Inflammatory macrophage treated with lipopolysaccharide for 4 hours (primary cell): ENCODE measurements around the gene HSPG2.

Source experiments
- DNase-seq: peaks from one replicate; pipeline ENCODE4 v3.0.0-alpha.2; 2020

Gene HSPG2

GRCh38 chr1:21878009-21878773 lies 58.9 kb downstream of the HSPG2 start:
- DNase-seq: no peak

GRCh38 chr1:21876267-21876666 lies 60.8 kb downstream of the HSPG2 start:
- DNase-seq: no peak

DNA sequence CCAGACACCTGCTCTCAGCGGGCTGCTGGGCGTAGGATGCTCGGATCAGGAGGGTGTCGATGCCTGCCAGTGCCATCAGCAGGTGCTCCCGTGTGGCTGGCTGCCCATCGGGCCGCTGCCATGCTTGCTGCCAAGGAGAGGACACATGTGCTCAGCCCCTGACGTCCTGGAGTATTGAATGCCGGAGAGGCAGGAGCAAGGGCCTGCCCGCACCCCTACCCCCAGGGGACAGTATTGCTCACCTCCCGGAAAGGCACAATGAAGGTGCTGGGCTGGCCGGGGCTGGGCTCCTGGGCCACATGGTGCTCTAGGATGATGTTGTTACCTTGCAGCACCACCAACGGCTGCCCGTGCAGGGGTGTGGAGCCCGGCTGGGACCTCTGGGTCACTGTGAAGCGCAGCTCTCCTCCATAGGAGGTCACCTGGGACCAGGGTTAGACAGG lies 61.5 kb downstream of the HSPG2 start:
- no peak for DNase-seq

- DNase-seq: no peak
Measured at GRCh38 chr1:21874778-21875547, 62.1 kb downstream of the HSPG2 start.

- no peak for DNase-seq
Measured at GRCh38 chr1:21874328-21874727, 62.8 kb downstream of the HSPG2 start.

- DNase-seq: no peak
Measured at GRCh38 chr1:21873761-21874160, 63.3 kb downstream of the HSPG2 start.

GRCh38 chr1:21873174-21873573 lies 63.9 kb downstream of the HSPG2 start:
- DNase-seq: no peak

- DNase-seq: no peak
Measured at GRCh38 chr1:21872445-21873079, 64.5 kb downstream of the HSPG2 start.

GRCh38 chr1:21871943-21872342 lies 65.2 kb downstream of the HSPG2 start:
- DNase-seq: no peak

DNA sequence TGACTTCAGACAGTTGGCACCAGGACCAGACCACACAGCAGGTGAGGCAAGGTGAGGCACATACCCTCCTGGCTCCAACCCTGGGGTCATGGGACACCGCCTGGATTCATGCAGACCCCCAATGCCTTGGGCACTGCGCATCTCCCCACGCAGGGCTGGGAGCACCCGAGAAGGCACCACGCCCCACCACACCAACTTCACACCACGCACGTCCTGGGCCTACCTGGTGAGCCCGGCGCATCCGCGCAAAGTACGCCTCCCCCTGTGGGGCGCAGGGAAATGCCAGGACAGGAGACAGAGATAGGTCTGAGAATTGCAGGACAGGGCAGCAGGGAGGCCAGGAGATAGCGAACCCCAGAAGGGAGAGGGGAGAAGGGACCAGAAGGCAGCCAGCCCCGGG lies 66.5 kb downstream of the HSPG2 start:
- DNase-seq: no peak

GRCh38 chr1:21869620-21870121 lies 67.4 kb downstream of the HSPG2 start:
- no peak for DNase-seq

- DNase-seq: no peak
Measured at GRCh38 chr1:21868941-21869454, 68.1 kb downstream of the HSPG2 start.

GRCh38 chr1:21868482-21868881 lies 68.6 kb downstream of the HSPG2 start:
- DNase-seq: no peak

DNA sequence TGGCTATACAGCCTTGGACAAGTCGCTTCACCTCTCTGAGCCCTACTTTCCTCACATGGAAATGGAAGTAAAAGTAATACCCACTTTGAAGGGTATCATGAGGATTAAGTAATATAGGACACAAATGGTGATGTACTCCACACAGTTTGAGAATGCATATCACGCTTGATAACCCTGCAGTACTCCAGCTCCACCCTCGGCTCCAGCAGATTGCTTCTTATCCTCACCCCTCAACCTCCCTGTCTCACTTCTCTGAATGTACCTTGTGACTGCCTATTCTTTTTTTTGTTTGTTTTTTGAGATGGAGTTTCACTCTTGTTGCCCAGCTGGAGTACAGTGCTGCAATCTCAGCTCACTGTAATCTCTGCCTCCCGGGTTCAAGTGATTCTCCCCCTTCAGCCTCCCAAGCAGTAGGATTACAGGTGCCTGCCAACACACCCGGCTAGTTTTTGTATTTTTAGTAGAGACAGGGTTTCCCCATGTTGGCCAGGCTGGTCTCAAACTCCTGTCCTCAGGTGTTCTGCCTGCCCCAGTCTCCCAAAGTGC lies 69.6 kb downstream of the HSPG2 start:
- DNase-seq: no peak

GRCh38 chr1:21866707-21867043 lies 70.4 kb downstream of the HSPG2 start:
- DNase-seq: no peak

DNA sequence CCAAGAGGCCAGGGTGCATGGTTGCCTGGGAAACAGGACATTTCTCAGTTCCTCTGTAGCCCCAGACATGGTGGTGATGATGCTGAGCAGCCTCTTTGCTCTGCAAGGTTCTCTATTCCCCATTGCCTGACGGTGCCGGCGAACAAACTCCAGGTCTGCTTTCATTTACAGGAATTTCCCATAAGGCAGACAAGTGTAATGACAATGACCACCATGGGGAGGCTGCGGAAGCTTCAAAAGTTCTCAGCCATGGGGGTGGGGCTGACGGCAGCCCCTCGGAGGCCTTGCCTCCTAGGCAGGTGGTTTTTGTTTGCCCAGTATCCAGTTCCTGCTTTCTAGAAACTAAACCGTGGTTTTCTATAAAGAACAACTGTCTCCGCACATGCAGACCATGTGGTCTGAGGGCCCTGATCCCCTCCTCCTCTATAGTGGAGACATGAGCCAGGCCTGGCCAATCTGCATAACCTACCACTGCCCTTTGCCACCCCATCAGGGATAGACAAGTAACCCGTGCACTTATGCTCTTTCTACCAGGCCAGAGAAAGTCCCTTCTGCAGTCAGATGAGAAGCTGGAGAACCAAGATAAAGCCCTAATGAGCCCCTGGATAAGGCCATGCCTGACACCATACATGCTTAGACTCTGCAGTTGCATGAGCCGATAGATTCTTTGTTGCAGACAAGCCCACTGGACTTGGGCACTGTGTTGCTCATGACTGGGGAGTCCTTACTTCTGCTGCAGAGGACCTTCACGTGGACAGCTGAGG lies 71.0 kb downstream of the HSPG2 start:
- DNase-seq: no peak

GRCh38 chr1:21865609-21865942 lies 71.5 kb downstream of the HSPG2 start:
- DNase-seq: no peak

DNA sequence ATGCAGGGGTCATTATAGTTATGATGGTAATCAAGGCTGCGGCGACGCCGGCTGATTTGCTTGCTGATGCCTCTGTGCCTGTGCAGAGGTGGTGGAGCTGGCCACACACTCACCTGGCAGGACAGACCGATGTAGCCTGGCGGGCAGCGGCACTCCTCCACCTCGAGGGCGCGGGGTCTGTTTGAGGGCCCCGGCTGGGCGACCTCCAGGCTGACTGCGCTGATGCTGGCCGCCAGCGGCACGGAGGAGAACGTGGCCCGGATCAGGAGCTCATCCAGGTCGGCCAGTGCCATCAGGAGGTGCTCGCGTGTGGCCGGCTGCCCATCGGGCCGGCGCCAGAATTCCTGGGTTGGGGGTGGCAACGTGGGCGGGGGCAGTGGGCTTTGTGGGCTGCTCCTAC lies 72.4 kb downstream of the HSPG2 start:
- no peak for DNase-seq

DNA sequence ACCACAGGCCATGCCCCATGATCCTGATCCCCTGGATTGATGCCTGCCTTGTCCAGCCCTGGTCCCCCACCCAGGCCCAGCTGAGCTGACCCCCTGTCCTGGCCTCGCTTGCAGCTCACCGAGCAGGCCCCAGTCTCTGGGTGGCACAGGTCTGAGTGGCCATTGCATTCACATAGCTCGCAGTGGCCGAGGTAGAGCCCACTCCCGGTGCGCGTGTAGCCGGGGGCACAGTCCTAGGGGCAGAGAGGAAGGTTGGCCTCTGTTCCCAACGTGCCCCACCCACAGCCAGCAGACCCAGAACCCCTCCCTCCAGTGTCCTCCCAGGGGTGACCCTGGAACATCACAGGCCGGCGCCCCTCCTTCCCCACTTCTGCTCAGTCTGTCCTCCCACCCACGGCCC lies 73.1 kb downstream of the HSPG2 start:
- DNase-seq: no peak

- DNase-seq: no peak
Measured at GRCh38 chr1:21861602-21862429, 75.3 kb downstream of the HSPG2 start.

DNA sequence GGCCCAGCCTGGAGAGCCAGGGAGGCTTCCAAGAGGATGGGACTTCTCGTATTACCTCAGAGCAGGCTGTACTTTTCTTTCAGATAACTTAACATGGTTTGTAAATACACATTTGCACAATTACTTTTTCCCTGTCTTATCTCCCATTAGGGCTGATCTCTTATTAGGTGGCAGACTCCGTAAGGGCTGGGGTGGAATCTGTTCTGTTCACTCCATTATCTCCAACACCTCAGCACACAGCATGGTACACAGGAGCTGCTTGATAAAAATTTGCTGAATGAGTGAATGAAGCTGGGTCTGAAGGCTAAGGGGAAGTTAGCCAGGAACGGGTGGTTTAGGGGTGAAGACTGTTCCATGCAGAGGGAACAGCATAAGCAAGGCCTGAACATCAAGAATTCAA lies 76.1 kb downstream of the HSPG2 start:
- DNase-seq: no peak
